GM21576 (cell line): ENCODE measurements around the gene ARL8A.
"Not testable (repeated sequence)": the region's sequence is repeated elsewhere in the genome, so short reads cannot be mapped to it uniquely, and the experiment has no call there.

Experiments used
- ATAC-seq: cut with Tn5 transposase; IDR thresholded peaks from one replicate; pipeline ENCODE4 v1.9.1; 2021; ENCODE audit warnings: mild to moderate bottlenecking, moderate library complexity; ENCODE audit not compliant: unreplicated experiment

ARL8A gene

DNA sequence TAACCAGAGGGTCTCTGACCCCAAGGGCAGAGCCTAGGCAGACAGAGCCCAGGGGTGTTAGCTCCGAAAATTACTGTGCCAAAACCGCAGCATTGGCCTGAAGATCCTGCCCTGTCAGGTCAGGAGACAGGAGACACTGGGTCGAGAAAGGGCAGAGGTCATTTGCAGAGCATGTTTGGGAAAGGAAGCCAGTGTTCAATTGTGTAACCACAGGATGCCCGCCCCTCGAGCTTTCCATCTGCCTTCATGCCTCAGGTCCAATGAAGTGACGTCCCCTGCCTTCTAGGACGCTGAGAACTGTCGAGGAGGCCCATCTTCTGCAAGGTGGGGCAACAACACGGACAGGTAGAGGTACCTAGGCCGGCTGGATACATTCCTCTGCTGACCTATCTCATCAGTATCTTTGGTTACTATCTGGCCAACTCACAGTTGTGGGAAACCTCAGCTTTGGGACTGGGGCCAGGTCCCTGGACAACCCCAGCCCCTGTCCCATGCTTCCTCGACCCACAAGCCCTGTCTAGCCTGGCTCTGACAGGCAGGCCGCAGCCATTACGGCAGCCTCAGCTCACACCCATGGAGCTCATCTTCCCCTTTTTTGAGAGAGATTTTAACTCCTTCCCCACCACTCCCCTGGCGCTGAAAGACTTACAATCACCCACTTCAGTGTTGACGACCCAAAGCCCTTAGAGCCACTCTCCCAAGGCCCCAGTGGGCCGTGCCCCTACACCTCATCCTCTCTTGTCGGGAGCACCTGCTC is 1.3 kb downstream of the ARL8A start:
- ATAC-seq, result peak; percentile 36

DNA sequence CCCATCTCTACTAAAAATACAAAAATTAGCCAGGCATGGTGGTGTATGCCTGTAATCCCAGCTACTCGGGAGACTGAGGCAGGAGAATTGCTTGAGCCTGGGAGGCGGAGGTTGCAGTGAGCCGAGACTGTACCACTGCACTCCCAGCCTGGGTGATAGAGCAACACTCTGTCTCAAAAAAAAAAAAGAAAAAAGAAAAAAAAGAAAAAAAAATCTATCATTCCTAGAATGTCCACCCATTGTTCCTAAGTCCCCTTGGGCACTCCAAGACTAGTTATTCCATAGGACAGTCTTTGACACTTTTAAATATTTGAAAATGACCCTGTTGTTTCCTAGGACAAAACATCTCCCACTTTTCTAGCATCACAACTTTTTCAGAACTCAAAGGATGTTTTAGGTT is 3.1 kb downstream of the ARL8A start:
- not testable (repeated sequence) for ATAC-seq

GRCh38 chr1:202140833-202141232 is 3.7 kb downstream of the ARL8A start:
- ATAC-seq, result no peak

- ATAC-seq, result peak; percentile 74
Measured at GRCh38 chr1:202135221-202135721, 9.3 kb downstream of the ARL8A start.

DNA sequence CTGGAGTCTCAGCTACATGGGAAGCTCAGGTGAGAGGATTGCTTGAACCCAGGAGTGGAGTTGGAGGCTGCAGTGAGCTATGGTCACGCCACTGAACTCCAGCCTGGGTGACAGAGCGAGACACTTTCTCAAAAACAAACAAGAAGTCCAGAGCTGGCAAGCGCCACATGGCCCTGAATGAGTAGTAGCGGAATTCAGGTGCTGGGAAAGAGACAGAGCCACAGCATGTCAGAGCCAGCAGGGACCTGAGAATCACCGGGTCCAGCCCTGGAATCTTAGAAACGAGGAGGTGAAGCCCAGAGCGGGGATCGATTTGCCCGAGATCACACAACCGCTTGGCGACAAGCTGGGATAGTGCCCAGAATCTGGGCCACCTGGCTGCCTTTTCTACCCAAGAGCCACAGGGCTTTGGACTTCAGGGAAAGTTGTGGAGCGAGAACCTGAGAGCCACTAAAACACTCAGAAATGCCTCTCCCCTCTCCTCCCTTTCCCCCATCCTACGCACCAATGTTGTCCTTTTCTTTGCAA is 9.8 kb downstream of the ARL8A start:
- ATAC-seq, result no peak

GRCh38 chr1:202133989-202134388 is 10.5 kb downstream of the ARL8A start:
- ATAC-seq, result no peak

- ATAC-seq, result no peak
Measured at GRCh38 chr1:202133496-202133895, 11.0 kb downstream of the ARL8A start.

GRCh38 chr1:202133001-202133400 is 11.5 kb downstream of the ARL8A start:
- no peak for ATAC-seq

DNA sequence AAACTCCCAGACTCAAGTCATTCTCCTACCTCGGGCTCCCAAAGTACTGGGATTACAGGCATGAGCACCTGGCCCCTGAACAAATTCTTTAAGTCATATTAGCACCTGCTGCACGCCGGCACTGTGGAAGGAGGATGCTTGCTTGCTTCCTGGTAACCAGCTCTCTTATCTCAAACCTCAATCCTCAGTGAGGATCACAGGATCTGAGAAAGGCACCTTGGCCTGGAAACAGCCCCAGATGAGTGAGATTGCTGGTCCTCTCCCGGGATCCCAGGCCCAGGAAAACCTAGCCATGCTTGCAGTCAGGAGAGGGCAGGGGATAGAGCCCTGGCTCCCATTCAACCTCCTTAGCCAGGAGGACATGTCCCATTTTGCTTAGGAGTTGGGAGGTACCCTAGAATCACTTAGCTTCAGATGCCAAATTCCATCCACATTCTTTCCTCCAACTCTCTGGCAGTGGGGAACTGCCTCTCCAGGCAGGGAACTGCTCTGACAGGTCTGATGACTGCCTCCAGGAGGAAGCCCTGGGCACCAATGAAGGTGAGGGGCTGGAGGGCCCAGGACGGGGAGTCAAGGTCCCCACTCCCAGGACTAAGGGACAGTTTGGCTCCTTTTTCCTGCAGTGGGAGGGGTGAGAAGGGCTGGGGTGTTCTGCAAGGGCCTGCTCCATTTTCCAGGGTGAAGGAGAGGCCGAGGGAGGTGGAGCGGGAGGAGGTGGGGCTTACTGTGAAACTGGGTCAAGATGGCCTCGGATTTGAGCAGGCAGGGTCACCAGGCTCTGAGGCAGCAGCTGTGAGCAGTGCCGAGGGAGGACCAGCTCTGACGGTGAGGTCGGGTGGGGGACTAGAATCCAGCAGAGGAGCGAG is 12.3 kb downstream of the ARL8A start:
- no peak for ATAC-seq

DNA sequence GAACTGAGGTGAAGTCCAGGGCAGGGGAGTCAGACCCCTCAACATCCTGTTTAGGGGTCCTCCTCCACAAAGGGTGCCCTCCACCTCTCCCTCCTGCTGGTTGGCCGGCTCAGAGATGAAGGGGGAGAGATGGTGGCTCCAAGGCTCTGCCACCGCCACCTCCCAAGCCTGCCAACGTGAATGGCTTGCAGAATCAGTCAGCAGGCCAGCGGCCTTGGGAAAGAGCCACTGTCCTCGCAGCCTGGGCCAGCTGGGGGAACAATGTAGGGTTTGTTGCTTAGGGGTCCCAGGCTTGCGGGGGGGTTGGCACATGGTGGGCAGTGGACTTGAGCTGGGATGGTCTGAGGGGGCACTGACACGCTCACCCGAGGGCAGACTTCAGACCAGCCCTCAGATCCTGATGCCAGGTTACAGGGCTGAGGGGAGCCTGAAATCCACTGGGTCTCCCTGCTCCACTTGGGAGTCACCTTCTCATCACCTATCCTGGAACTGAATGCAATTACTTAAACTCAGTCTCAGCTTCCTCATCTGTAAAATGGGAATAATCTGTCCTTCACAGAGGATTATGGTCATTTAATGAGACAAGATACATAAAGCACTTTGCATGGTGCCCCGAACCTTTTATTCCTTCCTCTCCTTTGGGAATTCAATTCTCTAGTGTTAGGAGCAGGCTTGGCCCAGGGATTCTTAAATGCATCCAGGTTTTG is 13.6 kb downstream of the ARL8A start:
- no peak for ATAC-seq

DNA sequence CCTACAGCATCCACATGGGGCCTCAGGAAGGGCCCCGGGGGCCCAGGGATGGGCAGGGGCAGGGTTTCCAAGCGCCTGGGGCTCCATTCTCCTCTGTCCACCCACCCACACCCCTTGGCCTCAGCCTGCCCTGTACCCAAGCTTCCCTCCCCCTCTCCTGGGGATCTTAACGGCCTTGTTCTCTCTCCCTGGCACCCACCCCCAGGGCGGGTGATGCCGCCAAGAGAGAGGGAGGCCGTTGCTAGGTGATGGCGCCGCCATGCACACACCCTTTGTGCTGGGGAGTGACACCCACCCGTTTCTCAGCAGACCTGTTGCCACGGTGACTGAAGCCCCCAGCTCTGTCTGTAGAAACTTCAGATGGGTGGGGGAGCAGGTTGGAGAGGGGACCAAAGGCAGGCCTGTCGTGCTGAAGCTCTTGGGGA is 14.2 kb downstream of the ARL8A start:
- ATAC-seq, result no peak

GRCh38 chr1:202129453-202130296 is 14.9 kb downstream of the ARL8A start:
- no peak for ATAC-seq

DNA sequence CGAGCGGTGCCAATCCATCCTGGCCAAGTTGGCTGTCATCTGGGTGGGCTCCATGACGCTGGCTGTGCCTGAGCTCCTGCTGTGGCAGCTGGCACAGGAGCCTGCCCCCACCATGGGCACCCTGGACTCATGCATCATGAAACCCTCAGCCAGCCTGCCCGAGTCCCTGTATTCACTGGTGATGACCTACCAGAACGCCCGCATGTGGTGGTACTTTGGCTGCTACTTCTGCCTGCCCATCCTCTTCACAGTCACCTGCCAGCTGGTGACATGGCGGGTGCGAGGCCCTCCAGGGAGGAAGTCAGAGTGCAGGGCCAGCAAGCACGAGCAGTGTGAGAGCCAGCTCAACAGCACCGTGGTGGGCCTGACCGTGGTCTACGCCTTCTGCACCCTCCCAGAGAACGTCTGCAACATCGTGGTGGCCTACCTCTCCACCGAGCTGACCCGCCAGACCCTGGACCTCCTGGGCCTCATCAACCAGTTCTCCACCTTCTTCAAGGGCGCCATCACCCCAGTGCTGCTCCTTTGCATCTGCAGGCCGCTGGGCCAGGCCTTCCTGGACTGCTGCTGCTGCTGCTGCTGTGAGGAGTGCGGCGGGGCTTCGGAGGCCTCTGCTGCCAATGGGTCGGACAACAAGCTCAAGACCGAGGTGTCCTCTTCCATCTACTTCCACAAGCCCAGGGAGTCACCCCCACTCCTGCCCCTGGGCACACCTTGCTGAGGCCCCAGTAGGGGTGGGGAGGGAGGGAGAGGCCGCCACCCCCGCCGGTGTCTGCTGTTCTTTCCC is 16.5 kb downstream of the ARL8A start:
- no peak for ATAC-seq

DNA sequence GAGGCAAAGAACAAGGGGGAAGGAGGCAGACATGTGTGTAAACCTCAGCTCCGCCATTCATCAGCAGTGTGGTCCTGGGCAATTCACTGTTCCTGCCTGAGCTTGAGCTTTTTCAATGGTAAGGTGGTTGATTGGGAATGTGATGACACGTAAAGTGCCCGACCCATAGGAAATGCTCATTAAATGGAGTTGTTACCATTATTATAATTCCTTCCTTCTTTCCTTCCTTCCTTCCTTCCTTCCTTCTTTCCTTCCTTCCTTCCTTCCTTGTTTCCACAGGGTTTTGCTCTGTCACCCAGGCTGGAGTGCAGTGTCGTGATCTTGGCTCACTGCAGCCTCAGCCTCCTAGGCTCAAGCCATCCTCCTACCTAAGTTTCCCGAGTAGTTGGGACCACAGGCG is 17.5 kb downstream of the ARL8A start:
- no peak for ATAC-seq

GRCh38 chr1:202126426-202126825 is 18.1 kb downstream of the ARL8A start:
- no peak for ATAC-seq

GRCh38 chr1:202125611-202126010 is 18.9 kb downstream of the ARL8A start:
- no peak for ATAC-seq

GRCh38 chr1:202124142-202124541 is 20.4 kb downstream of the ARL8A start:
- ATAC-seq, result no peak

DNA sequence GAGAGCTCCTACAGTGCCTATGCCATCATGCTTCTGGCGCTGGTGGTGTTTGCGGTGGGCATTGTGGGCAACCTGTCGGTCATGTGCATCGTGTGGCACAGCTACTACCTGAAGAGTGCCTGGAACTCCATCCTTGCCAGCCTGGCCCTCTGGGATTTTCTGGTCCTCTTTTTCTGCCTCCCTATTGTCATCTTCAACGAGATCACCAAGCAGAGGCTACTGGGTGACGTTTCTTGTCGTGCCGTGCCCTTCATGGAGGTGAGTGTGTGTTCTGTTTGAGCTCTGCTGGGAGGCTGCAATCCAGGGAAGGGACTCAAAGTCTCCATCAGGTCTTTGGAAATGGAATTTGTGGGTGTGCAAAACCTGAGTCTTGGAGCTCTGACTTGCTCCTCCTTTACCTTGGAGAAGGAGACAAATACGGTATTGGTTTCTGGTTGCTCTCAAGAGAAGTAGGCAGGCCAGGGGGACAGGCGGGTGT is 21.2 kb downstream of the ARL8A start:
- ATAC-seq, result no peak

- no peak for ATAC-seq
Measured at GRCh38 chr1:202122639-202123335, 21.8 kb downstream of the ARL8A start, which contains the start of gene GPR37L1. GPR37L1 (plus strand) TSS chr1:202122917; CDS start chr1:202122964, 47 bp downstream.
